Measurements from ENCODE around the gene STRBP. TPM values are rescaled to one million over a fixed set of nuclear protein-coding genes. Genes with fewer than 3 reads are reported as not detected.
"Not testable (repeated sequence)": the region's sequence is repeated elsewhere in the genome, so short reads cannot be mapped to it uniquely, and the experiment has no call there.

STRBP gene
- polyA plus RNA-seq, 3 donors from 2014 or later: 9.0 to 15.8 (median 10.4) TPM

GRCh38 chr9:123300554-123300953 lies 32.2 kb upstream of the STRBP start:
- no peak overlapping the region for H3K4me3 Mint-ChIP-seq
- H3K4me1 Mint-ChIP-seq: peaks cover 47 to 49% of the 10 kb centered on the region in 2 donors
- no peaks in the 10 kb centered on the region for H3K36me3 Mint-ChIP-seq
- H3K9me3 Mint-ChIP-seq: no peaks in the 10 kb centered on the region
- DNase-seq: no peak
- peaks cover 2 to 10% (median 6%) of the 10 kb centered on the region in 3 donors for H3K27me3 Mint-ChIP-seq (ENCODE audit: low read depth in 3 of 3)
- no peak overlapping the region for H3K27ac Mint-ChIP-seq

GRCh38 chr9:123299558-123300126 lies 31.3 kb upstream of the STRBP start:
- H3K27ac Mint-ChIP-seq: no peak overlapping the region
- H3K27me3 Mint-ChIP-seq (ENCODE audit: low read depth in 3 of 3): peaks cover 2 to 8% (median 4%) of the 10 kb centered on the region in 3 donors

GRCh38 chr9:123296174-123296573 lies 27.8 kb upstream of the STRBP start:
- H3K9me3 Mint-ChIP-seq: peaks cover 0 to 2% (median 0%) of the 10 kb centered on the region in 6 donors

More at GRCh38 chr9:123299558-123300126, 31.3 kb upstream of the STRBP start:
- peaks cover 38 to 40% of the 10 kb centered on the region in 2 donors for H3K4me1 Mint-ChIP-seq
- H3K9me3 Mint-ChIP-seq: no peaks in the 10 kb centered on the region
- no peak for DNase-seq
- no peak overlapping the region for H3K4me3 Mint-ChIP-seq
- no peaks in the 10 kb centered on the region for H3K36me3 Mint-ChIP-seq

GRCh38 chr9:123291736-123292135 lies 23.4 kb upstream of the STRBP start:
- H3K4me3 Mint-ChIP-seq: no peak overlapping the region
- DNase-seq: no peak
- H3K4me1 Mint-ChIP-seq: no peaks in the 10 kb centered on the region
- no peaks in the 10 kb centered on the region for H3K36me3 Mint-ChIP-seq
- H3K27ac Mint-ChIP-seq: no peak overlapping the region
- H3K27me3 Mint-ChIP-seq (ENCODE audit: low read depth in 3 of 3): peaks cover 0 to 7% (median 7%) of the 10 kb centered on the region in 3 donors
- H3K9me3 Mint-ChIP-seq: peaks cover 0 to 2% (median 0%) of the 10 kb centered on the region in 6 donors

More at GRCh38 chr9:123296174-123296573, 27.8 kb upstream of the STRBP start:
- Mint-ChIP-seq H3K36me3 (no peaks in the 10 kb centered on the region), H3K27ac (no peak overlapping the region), H3K4me3 (no peak overlapping the region), H3K27me3 (ENCODE audit: low read depth in 3 of 3) (peaks cover 0 to 9% (median 6%) of the 10 kb centered on the region in 3 donors), H3K4me1 (peaks cover 5 to 6% of the 10 kb centered on the region in 2 donors)
- no peak for DNase-seq

GRCh38 chr9:123290764-123291163 lies 22.4 kb upstream of the STRBP start:
- Mint-ChIP-seq H3K9me3 (peaks cover 0 to 2% (median 0%) of the 10 kb centered on the region in 6 donors), H3K27ac (no peak overlapping the region), H3K27me3 (ENCODE audit: low read depth in 3 of 3) (peaks cover 0 to 7% (median 7%) of the 10 kb centered on the region in 3 donors), H3K4me1 (no peaks in the 10 kb centered on the region), H3K4me3 (no peak overlapping the region), H3K36me3 (no peaks in the 10 kb centered on the region)
- DNase-seq: no peak

GRCh38 chr9:123287639-123288038 lies 19.3 kb upstream of the STRBP start:
- H3K27me3 Mint-ChIP-seq (ENCODE audit: low read depth in 3 of 3): peaks cover 0 to 7% (median 5%) of the 10 kb centered on the region in 3 donors
- H3K4me3 Mint-ChIP-seq: no peak overlapping the region
- no peaks in the 10 kb centered on the region for H3K4me1 Mint-ChIP-seq
- no peak for DNase-seq
- peaks cover 0 to 2% (median 0%) of the 10 kb centered on the region in 6 donors for H3K9me3 Mint-ChIP-seq
- no peaks in the 10 kb centered on the region for H3K36me3 Mint-ChIP-seq
- H3K27ac Mint-ChIP-seq: no peak overlapping the region

- no peak overlapping the region for H3K27ac Mint-ChIP-seq
- H3K9me3 Mint-ChIP-seq: no peaks in the 10 kb centered on the region
- H3K36me3 Mint-ChIP-seq: no peaks in the 10 kb centered on the region
- H3K4me1 Mint-ChIP-seq: no peaks in the 10 kb centered on the region
- peaks cover 0 to 4% (median 2%) of the 10 kb centered on the region in 3 donors for H3K27me3 Mint-ChIP-seq (ENCODE audit: low read depth in 3 of 3)
- no peak for DNase-seq
- H3K4me3 Mint-ChIP-seq: no peak overlapping the region
These were observed 17.9 kb upstream of the STRBP start for GRCh38 chr9:123286324-123286723.

GRCh38 chr9:123284656-123285055 lies 16.3 kb upstream of the STRBP start:
- H3K36me3 Mint-ChIP-seq: no peaks in the 10 kb centered on the region
- peaks cover 0 to 4% (median 2%) of the 10 kb centered on the region in 3 donors for H3K27me3 Mint-ChIP-seq (ENCODE audit: low read depth in 3 of 3)

GRCh38 chr9:123283455-123283854 lies 15.1 kb upstream of the STRBP start:
- H3K4me3 Mint-ChIP-seq: no peak overlapping the region
- H3K36me3 Mint-ChIP-seq: no peaks in the 10 kb centered on the region
- H3K27ac Mint-ChIP-seq: no peak overlapping the region
- peaks cover 0 to 4% of the 10 kb centered on the region in 2 donors for H3K4me1 Mint-ChIP-seq
- no peaks in the 10 kb centered on the region for H3K9me3 Mint-ChIP-seq
- DNase-seq: no peak
- H3K27me3 Mint-ChIP-seq (ENCODE audit: low read depth in 3 of 3): peaks cover 2 to 9% (median 2%) of the 10 kb centered on the region in 3 donors

More at GRCh38 chr9:123284656-123285055, 16.3 kb upstream of the STRBP start:
- no peak overlapping the region for H3K4me3 Mint-ChIP-seq
- DNase-seq: no peak
- H3K4me1 Mint-ChIP-seq: no peaks in the 10 kb centered on the region
- H3K9me3 Mint-ChIP-seq: no peaks in the 10 kb centered on the region
- no peak overlapping the region for H3K27ac Mint-ChIP-seq

- peaks cover 0 to 4% of the 10 kb centered on the region in 2 donors for H3K4me1 Mint-ChIP-seq
- H3K27ac Mint-ChIP-seq: no peak overlapping the region
- H3K27me3 Mint-ChIP-seq (ENCODE audit: low read depth in 3 of 3): peaks cover 2 to 9% (median 2%) of the 10 kb centered on the region in 3 donors
- no peaks in the 10 kb centered on the region for H3K36me3 Mint-ChIP-seq
- H3K9me3 Mint-ChIP-seq: no peaks in the 10 kb centered on the region
- H3K4me3 Mint-ChIP-seq: no peak overlapping the region
- DNase-seq: no peak
These were observed 14.6 kb upstream of the STRBP start for GRCh38 chr9:123283048-123283408.

- peaks cover 2 to 9% (median 4%) of the 10 kb centered on the region in 3 donors for H3K27me3 Mint-ChIP-seq (ENCODE audit: low read depth in 3 of 3)
- H3K36me3 Mint-ChIP-seq: no peaks in the 10 kb centered on the region
- H3K27ac Mint-ChIP-seq: no peak overlapping the region
- peaks cover 0 to 4% of the 10 kb centered on the region in 2 donors for H3K4me1 Mint-ChIP-seq
- no peaks in the 10 kb centered on the region for H3K9me3 Mint-ChIP-seq
- DNase-seq: no peak
- no peak overlapping the region for H3K4me3 Mint-ChIP-seq
These were observed 14.1 kb upstream of the STRBP start for GRCh38 chr9:123282362-123283047.

GRCh38 chr9:123281659-123282350 lies 13.4 kb upstream of the STRBP start:
- no peak for DNase-seq
- no peaks in the 10 kb centered on the region for H3K9me3 Mint-ChIP-seq
- H3K4me1 Mint-ChIP-seq: peaks cover 0 to 4% of the 10 kb centered on the region in 2 donors
- H3K36me3 Mint-ChIP-seq: no peaks in the 10 kb centered on the region
- no peak overlapping the region for H3K4me3 Mint-ChIP-seq
- peaks cover 2 to 9% (median 4%) of the 10 kb centered on the region in 3 donors for H3K27me3 Mint-ChIP-seq (ENCODE audit: low read depth in 3 of 3)
- no peak overlapping the region for H3K27ac Mint-ChIP-seq

- not testable (repeated sequence) for H3K27ac Mint-ChIP-seq; H3K36me3 Mint-ChIP-seq; H3K4me1 Mint-ChIP-seq; DNase-seq; H3K4me3 Mint-ChIP-seq; H3K27me3 Mint-ChIP-seq (ENCODE audit: low read depth in 3 of 3); H3K9me3 Mint-ChIP-seq
These were observed 10.6 kb upstream of the STRBP start for GRCh38 chr9:123278879-123279493.

GRCh38 chr9:123278361-123278760 lies 10.0 kb upstream of the STRBP start:
- no peaks in the 10 kb centered on the region for H3K9me3 Mint-ChIP-seq
- no peak for DNase-seq
- peaks cover 2 to 9% (median 8%) of the 10 kb centered on the region in 3 donors for H3K27me3 Mint-ChIP-seq (ENCODE audit: low read depth in 3 of 3)
- no peak overlapping the region for H3K27ac Mint-ChIP-seq
- H3K4me1 Mint-ChIP-seq: peaks cover 0 to 4% of the 10 kb centered on the region in 2 donors
- no peaks in the 10 kb centered on the region for H3K36me3 Mint-ChIP-seq
- H3K4me3 Mint-ChIP-seq: no peak overlapping the region

All from immature natural killer cell (primary cell).